ENCODE measurements around the gene PLAAT4. TPM values are rescaled to one million over a fixed set of nuclear protein-coding genes. Genes with fewer than 3 reads are reported as not detected.

The PLAAT4 gene
- total RNA-seq, 6 donors from 2014 or later = 91.1 to 272 (median 192) TPM

- 87 to 91% methylated on average over 4 of the region's 4 CpGs for WGBS, 2 donors
- TF ChIP-seq POLR2AphosphoS5 (IDR thresholded peaks at IDR 0.05) (no peak), POLR2A (IDR thresholded peaks at IDR 0.05) (no peak), CTCF (IDR thresholded peaks at IDR 0.05) (no peak), EP300 (IDR thresholded peaks at IDR 0.05) (no peak)
- H3K4me1 ChIP-seq = no peaks in the 10 kb centered on the region
- H3K9me3 ChIP-seq = no peaks in the 10 kb centered on the region
- ATAC-seq (ENCODE audit: low FRiP score in 2 of 2) (no peak), DNase-seq (no peak)
- H3K27me3 ChIP-seq = no peaks in the 10 kb centered on the region
- no peak overlapping the region for H3K27ac ChIP-seq
- peaks cover 5 to 65% (median 45%) of the 10 kb centered on the region in 4 donors for H3K36me3 ChIP-seq
- H3K4me3 ChIP-seq = no peak overlapping the region
Measured at GRCh38 chr11:63595296-63595695, 58.7 kb downstream of the PLAAT4 start.

Other genes with a start within 250 kb of the PLAAT4 start
- not detected for gene SLC22A9, start 167.0 kb upstream of the PLAAT4 start, total RNA-seq
- 1 to 10 TPM; 1.0 to 7.2 (median 3.1) TPM for gene PLAAT5, start 45.6 kb upstream of the PLAAT4 start, total RNA-seq
- 1 to 10 TPM in 1 of 6 donors, under 1 TPM in 3, not detected in 2; 0.61 to 1.8 (median 0.76) TPM for gene LGALS12, start 30.7 kb upstream of the PLAAT4 start, total RNA-seq
- 10 to 100 TPM in 1 of 6 donors, 1 to 10 TPM in 5; 1.9 to 10.5 (median 5.5) TPM for gene PLAAT2, start 26.6 kb downstream of the PLAAT4 start, total RNA-seq
- gene PLAAT3, start 77.6 kb downstream of the PLAAT4 start, total RNA-seq = 100 to 1,000 TPM in 3 of 6 donors, 10 to 100 TPM in 3; 36.7 to 128 (median 89.5) TPM
- gene ATL3, start 134.6 kb downstream of the PLAAT4 start, total RNA-seq = 10 to 100 TPM; 16.8 to 75.1 (median 61.2) TPM
- 100 to 1,000 TPM in 4 of 6 donors, 10 to 100 TPM in 2; 41.9 to 153 (median 113) TPM for gene RTN3, start 144.7 kb downstream of the PLAAT4 start, total RNA-seq
- 10 to 100 TPM in 3 of 6 donors, 1 to 10 TPM in 3; 6.1 to 13.1 (median 9.7) TPM for gene ZFTA, start 232.0 kb downstream of the PLAAT4 start, total RNA-seq